NAMALWA (cell line): Measurements from ENCODE around the gene NFKBIZ.
"Not testable (repeated sequence)": the region's sequence is repeated elsewhere in the genome, so short reads cannot be mapped to it uniquely, and the experiment has no call there.

Experiments
- DNase-seq: peaks from one replicate; pipeline ENCODE4 v3.0.0-alpha.2; 2015; ENCODE audit warnings: low spot score

The NFKBIZ gene

DNA sequence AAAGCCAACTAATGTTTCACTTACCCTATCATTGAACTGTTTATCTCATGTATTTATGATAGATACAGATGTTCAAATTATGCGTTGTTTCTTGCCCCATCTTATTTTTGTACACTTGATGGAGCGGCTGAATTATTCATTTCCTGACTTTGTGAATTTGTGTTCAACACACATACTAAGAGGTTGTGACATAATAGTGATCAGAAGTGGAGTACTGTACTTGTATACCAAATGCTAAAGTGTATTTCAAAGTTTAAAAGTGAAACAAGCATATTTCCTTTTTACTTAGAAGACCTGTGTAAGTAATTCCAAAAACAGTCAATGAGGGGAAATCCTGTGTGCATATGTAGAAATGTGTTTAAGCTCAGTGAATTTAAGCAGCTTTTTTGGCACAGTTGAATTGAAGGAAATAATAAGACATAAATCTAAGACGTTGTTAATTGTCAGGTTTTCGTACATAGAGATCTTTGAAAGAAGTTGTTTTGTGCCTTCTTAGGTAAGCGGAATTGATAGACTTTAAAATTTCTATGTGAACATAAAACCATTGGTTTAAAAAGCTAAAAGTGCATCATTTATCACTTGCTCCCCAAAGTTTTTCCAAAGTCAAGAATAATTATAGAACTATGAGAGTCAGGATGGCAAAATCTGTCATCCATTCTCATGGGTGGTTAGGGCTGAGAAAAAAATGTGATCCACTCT lies 1.9 kb downstream of the NFKBIZ start:
- DNase-seq, result no peak

DNA sequence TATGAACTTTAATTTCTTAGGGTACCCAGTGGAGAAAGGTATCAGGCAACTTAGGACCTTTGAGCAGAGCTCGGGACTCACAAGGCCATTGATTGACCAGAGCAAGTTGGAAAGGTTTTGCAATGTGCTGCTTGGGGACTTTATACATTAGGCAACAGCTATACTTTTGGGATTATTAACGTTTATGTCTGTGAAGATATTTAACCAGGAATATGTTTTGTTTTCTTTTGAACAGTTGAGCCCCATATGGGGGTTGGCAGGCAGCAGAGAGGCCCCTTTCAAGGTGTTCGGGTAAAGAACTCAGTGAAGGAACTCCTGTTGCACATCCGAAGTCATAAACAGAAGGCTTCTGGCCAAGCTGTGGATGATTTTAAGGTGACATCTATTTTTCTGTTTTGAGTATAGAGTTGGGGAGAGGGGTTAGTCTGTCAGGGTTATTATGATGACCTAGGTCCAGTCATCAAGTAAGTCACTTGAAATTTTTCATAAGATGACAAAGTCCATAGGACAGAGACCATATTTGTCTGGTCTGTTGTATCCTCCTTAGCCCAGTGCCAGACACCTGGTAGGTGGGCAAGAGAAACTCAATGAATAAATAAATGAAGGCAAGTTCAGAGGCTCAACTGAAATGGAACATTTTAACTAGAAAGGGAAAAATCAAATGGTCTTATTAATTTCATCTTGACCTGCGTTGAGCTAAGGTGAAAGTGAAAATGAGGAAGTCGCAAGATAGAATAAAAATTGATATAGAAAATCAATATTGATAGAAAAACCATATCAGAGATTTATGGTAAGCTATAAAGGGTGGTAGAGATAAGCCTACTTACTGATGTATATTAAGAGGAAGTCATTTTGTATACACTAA lies 2.8 kb downstream of the NFKBIZ start:
- no peak for DNase-seq

DNA sequence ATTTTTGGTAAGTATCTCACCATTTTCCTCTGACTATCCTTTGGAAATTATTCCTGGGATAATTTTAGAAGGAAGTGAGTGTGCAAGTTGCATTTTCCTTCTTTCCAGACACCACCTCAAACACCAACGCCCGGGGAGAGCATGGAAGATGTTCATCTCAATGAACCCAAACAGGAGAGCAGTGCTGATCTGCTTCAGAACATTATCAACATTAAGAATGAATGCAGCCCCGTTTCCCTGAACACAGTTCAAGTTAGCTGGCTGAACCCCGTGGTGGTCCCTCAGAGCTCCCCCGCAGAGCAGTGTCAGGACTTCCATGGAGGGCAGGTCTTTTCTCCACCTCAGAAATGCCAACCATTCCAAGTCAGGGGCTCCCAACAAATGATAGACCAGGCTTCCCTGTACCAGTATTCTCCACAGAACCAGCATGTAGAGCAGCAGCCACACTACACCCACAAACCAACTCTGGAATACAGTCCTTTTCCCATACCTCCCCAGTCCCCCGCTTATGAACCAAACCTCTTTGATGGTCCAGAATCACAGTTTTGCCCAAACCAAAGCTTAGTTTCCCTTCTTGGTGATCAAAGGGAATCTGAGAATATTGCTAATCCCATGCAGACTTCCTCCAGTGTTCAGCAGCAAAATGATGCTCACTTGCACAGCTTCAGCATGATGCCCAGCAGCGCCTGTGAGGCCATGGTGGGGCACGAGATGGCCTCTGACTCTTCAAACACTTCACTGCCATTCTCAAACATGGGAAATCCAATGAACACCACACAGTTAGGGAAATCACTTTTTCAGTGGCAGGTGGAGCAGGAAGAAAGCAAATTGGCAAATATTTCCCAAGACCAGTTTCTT lies 3.9 kb downstream of the NFKBIZ start:
- DNase-seq, result no peak

DNA sequence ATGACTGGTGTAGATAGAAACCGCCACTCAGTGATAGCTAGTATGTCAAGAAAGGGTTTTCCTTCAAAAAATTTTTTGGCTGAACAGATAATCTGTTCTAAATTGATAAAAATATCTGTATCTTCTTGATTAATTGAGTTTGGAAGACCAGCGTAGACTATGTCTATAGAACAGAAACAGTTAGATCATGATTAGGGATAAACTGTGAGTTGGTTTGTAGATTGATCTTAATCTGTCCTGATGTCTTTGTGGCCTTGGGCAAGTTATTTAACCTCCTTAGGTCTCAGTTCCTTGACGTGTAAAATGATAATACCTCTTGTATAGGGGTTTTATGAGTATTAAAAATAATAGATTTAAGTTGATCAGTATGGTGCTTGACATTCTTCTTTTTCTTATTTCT lies 4.7 kb downstream of the NFKBIZ start:
- no peak for DNase-seq

DNA sequence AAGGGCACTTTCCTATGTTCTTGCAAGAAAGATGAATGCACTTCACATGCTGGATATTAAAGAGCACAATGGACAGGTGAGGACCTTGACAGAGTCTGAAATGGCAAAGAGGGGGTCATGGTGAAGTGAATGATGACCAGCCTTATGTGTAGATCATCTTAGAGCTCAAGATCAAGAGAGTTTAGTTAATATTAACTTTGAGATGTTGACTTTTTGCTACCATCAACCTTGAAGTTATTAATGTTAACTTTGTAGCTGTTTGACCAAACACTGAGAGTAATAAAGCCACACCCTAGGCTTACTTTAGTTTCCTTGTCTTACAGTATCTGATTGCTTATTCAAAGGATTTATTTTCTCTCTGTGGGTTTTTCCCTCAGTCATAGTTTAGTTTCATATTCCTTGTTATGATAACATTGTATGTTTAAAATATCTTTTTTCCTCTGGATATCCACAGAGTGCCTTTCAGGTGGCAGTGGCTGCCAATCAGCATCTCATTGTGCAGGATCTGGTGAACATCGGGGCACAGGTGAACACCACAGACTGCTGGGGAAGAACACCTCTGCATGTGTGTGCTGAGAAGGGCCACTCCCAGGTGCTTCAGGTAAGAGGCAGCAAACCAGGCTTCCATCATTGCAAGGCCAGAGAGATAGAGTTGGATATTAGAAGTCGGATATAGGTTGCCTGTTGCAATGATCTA lies 5.4 kb downstream of the NFKBIZ start:
- DNase-seq, result no peak

DNA sequence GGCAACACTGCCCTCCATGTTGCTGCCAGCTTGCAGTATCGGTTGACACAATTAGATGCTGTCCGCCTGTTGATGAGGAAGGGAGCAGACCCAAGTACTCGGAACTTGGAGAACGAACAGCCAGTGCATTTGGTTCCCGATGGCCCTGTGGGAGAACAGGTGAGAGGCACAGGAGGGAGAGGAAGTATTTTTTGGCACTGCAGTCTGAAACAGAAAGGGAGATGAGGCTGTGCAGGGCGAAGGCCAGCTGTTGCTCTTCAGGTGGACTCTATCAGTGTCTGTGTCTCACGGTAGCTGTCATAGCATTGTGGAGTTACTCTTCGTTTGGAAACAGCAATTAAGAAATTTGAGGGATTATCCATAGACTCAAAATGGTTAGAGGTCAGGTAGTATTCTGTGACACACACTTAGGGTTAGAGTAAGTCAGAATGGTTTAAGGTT lies 8.0 kb downstream of the NFKBIZ start:
- DNase-seq, result no peak

DNA sequence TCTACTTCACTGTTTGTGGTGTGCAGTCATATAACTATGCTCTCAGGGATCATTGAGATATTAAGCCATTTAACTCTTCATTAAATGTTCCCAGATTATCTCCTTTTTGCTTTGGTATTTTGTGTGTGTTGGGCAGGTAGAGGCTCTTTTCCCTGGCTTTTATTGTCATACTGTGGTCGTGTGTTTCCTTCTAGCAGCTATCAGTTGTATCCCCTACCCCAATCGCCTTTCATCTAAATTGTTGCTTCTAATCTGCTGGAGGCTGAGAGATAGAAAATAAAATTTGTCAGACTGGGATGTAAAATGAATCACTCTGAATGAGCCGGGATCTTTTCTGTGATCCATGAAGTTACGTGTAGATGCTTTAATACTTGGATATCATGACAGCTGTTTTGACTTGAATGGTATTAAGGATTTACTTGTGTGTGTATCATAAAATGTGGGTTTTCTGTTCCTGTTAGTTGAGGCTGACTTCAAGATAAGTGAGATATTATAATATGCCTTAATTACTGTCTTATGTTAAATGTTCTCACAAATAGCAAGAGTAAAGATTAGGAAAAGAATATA lies 9.2 kb downstream of the NFKBIZ start:
- no peak for DNase-seq

DNA sequence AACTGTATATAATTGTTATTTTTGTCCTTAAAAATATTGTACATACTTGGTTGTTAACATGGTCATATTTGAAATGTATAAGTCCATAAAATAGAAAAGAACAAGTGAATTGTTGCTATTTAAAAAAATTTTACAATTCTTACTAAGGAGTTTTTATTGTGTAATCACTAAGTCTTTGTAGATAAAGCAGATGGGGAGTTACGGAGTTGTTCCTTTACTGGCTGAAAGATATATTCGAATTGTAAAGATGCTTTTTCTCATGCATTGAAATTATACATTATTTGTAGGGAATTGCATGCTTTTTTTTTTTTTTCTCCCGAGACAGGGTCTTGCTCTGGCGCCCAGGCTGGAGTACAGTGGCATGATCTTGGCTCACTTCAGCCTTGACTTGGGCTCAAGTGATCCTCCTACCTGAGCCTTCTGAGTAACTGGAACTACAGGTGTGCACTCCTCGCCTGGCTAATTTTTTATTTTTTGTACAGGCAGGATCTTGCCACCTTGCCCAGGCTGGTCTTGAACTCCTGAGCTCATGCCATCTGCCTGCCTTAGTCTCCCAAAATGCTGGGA lies 10.7 kb downstream of the NFKBIZ start:
- no peak for DNase-seq

DNA sequence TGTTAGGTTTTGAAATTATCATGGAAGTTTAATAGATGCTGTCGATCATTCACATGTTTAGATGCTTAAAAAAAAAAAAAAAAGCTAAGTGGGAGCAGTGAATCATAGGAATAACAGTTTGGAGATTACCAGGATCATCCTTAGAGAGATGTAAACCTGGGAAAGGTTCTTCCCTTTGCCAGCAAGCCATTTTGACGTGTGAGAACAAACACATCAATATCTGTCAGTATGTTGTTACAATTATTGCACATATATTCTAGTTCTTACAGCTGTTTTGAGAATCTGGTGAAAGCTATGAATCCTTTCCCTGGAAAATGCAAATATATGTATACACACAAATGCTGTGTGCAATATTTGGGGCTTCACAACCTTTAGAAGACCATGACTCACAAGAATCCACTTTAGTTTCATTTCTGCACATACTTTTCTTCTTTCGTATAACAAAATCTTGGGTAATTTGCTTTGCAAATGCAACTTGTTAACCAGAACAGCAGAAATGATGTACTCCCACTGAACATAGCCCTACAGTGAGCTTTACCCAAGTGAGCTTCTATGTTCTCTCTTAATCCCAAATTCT lies 12.0 kb downstream of the NFKBIZ start:
- peak; percentile 47 for DNase-seq

DNA sequence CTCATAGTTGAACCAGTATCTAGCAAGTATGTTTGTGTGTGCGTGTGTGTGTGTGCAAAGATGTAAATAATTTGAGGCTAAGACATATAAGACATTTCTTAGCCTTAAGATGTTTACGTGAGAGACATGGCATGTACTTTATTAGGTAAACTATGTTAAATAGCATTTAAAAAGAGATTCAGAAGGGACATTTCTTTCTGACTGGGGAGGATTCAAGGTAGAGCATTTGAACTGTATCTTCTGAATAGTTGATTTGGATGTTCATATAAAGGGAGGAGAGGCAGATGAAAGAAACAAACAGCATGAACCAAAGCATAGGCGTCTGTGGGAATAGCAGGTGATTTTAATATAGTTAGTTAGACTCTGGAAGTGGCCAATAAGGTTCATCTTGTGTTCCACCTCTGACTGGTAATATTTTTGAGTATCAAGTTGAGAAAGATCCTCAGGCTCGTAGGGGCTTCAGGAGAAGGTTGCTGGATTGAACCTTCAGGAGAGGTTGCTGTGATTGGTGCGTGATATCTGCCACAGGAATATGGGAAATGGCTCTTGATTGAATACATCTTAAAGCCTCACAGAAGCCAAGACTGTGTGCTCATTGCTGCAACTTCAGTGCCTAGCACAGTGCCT lies 12.6 kb downstream of the NFKBIZ start:
- DNase-seq, result no peak

DNA sequence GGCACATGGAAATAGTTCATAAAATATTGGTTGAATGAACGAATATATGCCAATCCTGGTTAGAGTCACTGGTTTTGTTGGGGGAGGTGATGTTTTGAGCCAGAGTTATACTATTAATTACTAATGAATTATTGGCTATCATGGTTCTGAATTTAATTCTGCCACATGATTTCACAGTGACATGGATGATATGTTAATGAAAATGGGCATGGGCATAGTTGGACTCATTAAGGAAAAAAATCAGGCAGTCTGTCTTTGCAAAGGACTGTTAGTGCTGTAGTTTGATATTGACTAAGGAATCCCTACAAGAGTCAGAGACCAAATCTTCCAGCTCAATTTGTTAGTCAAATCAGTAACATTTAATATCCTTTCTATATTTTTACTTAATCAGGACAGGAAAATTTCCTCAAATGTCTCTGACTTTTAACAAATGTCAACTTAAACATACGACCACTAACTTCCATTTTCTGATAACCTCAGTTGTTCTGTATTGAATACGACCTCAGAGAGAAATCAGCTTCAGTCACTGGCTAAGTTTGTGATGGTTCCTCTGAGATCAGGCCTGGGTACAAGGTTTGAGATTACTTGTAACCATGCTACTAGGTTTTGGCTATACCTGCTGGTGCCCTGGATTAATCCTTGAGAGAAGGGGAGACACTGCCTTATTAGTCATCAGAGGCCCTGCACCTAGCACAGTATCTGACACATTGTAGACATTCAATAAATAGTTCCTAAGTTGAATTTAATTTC lies 13.3 kb downstream of the NFKBIZ start:
- no peak for DNase-seq

DNA sequence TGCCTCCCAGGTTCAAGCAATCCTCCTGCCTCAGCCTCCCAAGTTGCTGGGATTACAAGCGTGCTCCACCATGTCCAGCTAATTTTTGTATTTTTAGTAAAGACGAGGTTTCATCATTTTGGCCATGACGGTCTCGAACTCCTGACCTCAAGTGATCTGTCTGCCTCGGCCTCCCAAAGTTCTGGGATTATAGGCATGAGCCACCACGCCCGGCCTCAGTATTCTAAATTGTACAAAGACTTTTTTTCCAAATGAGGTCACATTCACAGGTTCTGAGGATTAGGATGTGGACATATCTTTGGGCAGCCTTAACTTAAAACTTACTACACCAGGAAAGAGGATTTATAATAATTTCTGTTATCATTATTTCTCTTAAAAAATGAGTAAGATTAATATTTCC lies 15.6 kb downstream of the NFKBIZ start:
- DNase-seq, result not testable (repeated sequence)

DNA sequence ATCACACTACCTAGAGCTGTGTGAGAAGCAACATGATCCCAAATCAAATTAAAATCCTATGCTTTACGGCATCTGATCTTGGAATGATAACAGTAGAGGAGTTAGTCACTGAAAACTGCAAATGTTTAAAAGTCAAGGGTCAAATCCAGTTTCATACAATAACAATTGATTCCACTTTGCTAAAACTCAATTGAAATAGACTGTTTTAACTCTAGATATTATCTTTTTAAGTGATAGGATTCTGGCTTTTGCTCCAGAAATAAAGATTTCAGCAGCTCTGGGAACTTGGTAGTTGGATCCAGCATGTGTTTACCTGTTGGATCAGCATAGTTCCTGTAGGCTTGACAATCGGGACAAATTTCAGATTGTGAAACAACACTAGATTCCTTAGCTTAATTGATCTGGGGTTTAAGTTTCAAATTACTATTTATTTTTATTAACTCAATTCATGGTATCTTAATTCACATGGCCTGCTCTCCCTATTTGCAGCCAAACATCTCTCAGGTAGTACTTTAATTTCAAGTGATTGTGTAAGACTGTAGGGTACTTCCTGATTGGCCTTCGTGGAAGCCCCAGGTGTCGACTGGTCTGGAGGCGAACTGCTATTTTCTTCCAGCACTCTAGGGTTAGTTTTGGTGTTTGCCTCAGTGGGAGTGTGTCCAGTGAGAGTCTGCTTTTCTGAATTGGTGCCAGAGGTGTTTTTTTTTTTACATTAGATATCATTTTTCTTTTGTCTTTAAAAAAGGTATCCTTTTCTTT lies 16.6 kb downstream of the NFKBIZ start:
- peak; percentile 24 for DNase-seq

DNA sequence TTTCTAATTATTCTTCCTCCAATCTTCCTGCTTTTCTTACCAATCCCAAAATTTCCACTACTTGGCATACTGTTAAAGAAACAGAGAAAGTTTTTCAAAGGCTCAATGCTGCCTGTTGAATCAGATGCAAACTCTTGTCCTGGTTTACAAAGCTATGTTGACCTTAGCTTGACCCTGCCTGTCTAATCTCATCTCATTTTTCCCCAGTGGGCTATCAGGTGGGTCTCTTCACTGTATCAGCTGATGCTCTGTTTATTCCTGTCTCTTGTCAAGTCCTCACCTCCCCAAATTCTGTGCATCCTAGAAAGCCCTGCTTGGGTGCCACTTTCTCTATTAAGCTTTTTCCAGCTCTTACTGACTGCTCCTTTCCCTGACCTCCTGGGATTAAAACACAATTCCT lies 18.2 kb downstream of the NFKBIZ start:
- DNase-seq, result no peak

DNA sequence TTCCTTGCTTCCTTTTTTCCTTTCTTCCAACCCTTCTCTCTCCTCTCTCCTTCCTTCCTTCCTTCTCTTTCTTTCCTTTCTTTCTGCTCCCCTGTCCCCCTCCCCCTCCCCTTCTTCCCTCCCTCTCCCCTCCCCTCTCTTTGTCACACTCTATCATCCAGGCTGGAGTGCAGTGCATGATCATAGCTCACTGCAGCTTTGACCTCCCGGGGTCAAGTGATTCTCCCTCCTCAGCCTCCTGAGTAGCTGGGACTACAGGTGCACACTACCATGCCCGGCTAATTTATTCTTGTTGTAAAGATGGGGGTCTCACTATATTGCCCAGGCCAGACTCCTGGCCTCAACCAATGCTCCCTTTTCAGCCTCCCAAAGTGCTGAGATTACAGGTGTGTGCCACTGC lies 18.7 kb downstream of the NFKBIZ start:
- no peak for DNase-seq

DNA sequence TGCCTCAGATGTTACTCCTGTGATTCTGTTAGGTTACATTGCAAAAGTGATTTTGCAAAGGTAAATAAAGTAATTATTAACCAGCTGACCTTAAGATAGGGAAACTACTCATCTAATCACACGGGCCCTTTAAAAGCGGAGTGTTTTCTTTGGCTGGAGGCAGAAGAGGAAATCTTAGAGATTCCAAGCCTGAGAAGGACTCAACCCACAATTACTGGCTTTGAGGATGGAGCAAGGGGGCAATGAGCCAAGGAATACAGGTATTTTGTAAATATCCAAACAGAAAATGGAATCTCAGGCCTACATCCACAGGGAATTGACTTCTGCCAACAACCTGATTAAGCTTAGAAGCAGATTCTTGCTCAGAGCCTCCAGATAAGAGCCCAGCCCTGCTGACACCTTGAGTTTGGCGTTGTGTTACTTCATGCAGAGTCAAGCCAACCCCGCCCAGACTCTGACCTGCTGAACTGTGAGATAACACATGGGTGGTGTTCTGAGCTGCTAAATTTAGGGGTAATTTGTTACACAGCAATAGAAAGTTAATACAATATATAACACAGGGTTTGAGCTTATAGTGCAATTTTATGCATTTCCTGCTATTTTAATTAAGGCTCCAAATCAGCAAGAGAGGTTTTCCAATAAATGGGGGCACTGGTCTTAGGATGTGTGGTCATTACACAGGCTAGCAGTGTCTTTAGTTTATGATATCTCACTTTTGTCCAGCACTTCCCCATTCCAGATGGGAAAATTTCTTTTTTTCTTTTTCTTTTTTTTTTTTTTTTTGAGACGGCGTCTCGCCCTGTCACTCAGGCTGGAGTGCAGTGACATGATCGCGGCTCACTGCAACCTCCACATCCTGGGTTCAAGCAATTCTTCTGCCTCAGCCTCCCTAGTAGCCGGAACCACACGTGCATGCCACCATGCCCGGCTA lies 19.5 kb downstream of the NFKBIZ start:
- no peak for DNase-seq

DNA sequence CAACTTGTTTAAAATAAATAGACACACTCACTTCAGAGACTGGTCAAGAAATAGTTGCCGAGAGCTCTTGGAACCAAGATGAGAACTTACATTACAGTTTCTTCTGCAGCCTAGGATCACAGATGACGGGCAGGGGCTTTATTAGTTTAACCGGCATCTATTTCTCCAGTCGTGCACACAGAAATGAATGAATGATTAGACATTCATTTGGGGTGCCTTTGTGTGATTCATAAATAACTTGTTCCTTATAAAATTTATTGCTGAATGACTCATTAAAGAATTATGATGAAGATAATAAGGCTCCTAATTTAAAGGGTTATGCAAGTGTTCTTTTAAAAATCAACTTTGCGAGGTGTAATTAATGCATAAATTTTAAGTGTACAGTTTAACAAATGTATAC lies 20.8 kb downstream of the NFKBIZ start:
- DNase-seq, result no peak

DNA sequence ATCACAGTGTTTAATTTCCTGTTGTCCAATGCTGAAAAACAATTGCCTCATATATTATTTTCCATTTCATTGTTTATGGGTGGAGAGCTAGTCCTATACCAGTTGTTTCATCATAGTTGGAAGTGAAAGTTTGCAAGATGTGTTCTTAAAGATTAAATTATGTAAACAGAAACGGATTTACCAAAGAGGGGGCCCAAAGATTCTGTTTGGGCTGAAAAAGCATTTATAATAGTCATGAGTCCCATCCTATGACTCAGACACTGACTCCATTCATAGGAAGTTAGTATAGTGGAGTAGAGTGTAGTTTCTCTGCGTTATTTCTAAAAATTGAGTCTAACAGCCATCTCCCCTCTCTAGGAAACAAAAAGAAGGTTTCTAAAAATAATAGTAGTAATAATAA lies 24.3 kb downstream of the NFKBIZ start:
- DNase-seq, result no peak
